ENCODE measurements around the gene SLC6A12. TPM values are rescaled to one million over a fixed set of nuclear protein-coding genes. Genes with fewer than 3 reads are reported as not detected.

Gene SLC6A12
- total and polyA plus RNA-seq, 9 of the 15 experiments (the other 6 are each of a cell fraction or from before 2014, with no cell fraction given): not detected

DNA sequence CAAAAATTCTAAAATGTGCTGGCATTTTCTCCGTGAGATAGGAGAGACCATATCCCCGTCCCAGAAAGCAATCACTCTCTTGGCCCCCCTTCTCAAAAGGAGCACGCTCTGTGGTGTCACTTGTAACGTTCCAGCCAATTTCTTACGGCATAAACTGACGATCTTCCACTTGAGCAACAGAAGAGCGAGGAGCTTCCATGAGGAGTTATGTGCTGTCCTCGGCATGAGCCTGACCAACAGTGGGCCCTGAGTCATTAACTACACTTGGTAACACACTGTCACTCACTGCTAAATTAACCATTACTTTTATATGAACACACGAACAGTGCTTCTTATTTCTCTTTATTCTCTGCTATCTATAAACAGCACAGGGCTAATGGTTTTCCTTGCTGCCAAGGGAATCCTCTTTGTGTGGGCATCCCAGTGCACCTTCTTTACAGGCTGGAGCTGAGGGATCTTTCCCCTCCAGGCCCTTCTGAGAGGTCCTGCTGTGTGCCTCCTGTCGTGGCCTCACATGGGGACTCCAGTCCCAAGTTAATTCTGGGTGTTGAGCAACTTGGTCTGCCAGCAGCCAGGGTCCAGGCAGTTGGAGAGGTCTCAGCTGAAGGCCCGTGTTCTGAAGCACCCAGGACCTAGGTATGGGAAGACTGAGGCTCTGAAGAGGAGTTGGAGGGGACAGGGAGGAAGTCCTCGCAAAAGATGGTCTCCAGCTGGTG lies 39.3 kb upstream of the SLC6A12 start (continued):
- TF ChIP-seq RAD21 (CRISPR knock-in tag; conservative IDR thresholded peaks at IDR 0.05 in 1 of 2, IDR thresholded peaks at IDR 0.05 in 1 of 2) (no peak), HDAC1 (IDR thresholded peaks at IDR 0.05) (no peak), ZNF3 (CRISPR knock-in tag; IDR thresholded peaks at IDR 0.05) (no peak), E2F6 (IDR thresholded peaks at IDR 0.05; ENCODE audit: borderline replicate concordance in 1 of 2, extremely low read depth in 1 of 2, insufficient read depth in 1 of 2, insufficient read length in 1 of 2, low read depth in 1 of 2, low read length in 1 of 2, poor library complexity in 1 of 2, severe bottlenecking in 1 of 2) (no peak), PTTG1 (tag; IDR thresholded peaks at IDR 0.05; ENCODE audit: low read depth) (no peak)

DNA sequence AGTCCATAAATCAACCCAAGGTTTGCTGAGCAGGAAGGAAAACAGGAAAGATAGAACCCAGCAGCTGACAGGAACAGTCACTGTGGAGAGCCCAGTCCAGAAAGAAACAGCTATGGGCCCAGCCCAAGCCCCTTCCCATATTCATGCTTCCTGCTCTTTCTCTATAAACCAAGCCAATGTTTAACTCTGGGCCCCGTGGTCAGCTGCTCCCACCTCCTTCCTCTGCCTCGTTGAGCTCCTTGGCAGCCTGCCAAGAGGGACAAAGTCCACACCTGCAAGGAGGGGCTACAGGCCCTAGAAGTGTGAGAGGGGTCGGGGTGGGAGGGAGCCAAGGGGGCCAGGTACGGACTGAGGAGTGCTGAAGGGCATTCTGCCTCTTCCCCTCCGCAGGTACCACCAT lies 38.7 kb upstream of the SLC6A12 start:
- Histone ChIP-seq H3K9ac (ENCODE audit: insufficient read depth in 1 of 2, low read depth in 2 of 2, low read length in 2 of 2) (no peak overlapping the region), H4K20me1 (replicated peaks; ENCODE audit: control insufficient read depth, insufficient read depth, low read length) (no peaks in the 10 kb centered on the region), H3K9me3 (replicated peaks; ENCODE audit: control insufficient read depth, insufficient read depth, low read depth, low read length) (no peaks in the 10 kb centered on the region; the same call in 1 of the 2 replicates), H3K9me1 (ENCODE audit: control insufficient read depth, insufficient read depth, low read length) (no peaks in the 10 kb centered on the region), H3K36me3 (ENCODE audit: control insufficient read depth, insufficient read depth, low read length) (no peaks in the 10 kb centered on the region), H3K4me1 (replicated peaks in 1 of 2; ENCODE audit: control insufficient read depth in 2 of 2, insufficient read depth in 2 of 2, low read length in 2 of 2) (no peaks in the 10 kb centered on the region; a peak in 3 of 5 replicates), H3K27me3 (ENCODE audit: control insufficient read depth in 2 of 2, insufficient read depth in 2 of 2, low read length in 2 of 2) (0 out of 5 replicates have a peak, but pooled peaks cover 0 to 5% of the 10 kb centered on the region in 2 experiments), H3K4me2 (ENCODE audit: insufficient read depth, low read length) (no peak overlapping the region), H3K4me3 (no peak overlapping the region), H2AFZ (ENCODE audit: low read depth, low read length) (no peak overlapping the region), H3K79me2 (ENCODE audit: control insufficient read depth, insufficient read depth, low read length) (no peaks in the 10 kb centered on the region), H3K27ac (ENCODE audit: extremely low read depth, low read depth, low read length) (no peak overlapping the region)
- TF ChIP-seq NFIC (IDR thresholded peaks at IDR 0.05) (peak; percentile 87), NFIX (CRISPR knock-in tag; IDR thresholded peaks at IDR 0.05; ENCODE audit: low read depth) (peak; percentile 70)
- TF ChIP-seq, protein P1, sequence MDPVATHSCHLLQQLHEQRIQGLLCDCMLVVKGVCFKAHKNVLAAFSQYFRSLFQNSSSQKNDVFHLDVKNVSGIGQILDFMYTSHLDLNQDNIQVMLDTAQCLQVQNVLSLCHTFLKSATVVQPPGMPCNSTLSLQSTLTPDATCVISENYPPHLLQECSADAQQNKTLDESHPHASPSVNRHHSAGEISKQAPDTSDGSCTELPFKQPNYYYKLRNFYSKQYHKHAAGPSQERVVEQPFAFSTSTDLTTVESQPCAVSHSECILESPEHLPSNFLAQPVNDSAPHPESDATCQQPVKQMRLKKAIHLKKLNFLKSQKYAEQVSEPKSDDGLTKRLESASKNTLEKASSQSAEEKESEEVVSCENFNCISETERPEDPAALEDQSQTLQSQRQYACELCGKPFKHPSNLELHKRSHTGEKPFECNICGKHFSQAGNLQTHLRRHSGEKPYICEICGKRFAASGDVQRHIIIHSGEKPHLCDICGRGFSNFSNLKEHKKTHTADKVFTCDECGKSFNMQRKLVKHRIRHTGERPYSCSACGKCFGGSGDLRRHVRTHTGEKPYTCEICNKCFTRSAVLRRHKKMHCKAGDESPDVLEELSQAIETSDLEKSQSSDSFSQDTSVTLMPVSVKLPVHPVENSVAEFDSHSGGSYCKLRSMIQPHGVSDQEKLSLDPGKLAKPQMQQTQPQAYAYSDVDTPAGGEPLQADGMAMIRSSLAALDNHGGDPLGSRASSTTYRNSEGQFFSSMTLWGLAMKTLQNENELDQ (CRISPR knock-in tag; IDR thresholded peaks at IDR 0.05; ENCODE audit: borderline replicate concordance): no peak
- ChIA-PET POLR2A (interaction anchor here (1.0 kb wide), 1 partner anchor 190 kb away, joined by 3 read pairs; no protein-coding TSS in a partner anchor), CTCF (ENCODE audit: low intra/inter-chr PET ratio) (no interaction called here)
- intact Hi-C loops (cut with micrococcal nuclease): no loop called here
- no CpG with 5 or more reads among the region's 5 CpGs for whole genome bisulfite sequencing (ENCODE audit: insufficient coverage, low coverage, missing lambda C conversion rate)
- ATAC-seq (no peak), DNase-seq (ENCODE audit: extremely low read depth in 1 of 4, low spot score in 3 of 4) (peak in 1 of 4 experiments; percentile 12), FAIRE-seq (no peak)
- no TSS peak for BruUV-seq (replicated peaks)
- in situ Hi-C loops (cut with MboI): no loop called here
